Activated CD4-positive, CD25-positive, alpha-beta regulatory T cell (primary cell): Measurements from ENCODE around the gene PLRG1.

Experiments
- DNase-seq, 4 experiments: peaks; one replicate each; lab custom pipeline; 2025; lab: John Stamatoyannopoulos, UW

PLRG1 gene

GRCh38 chr4:154573190-154573870 lies 23.1 kb upstream of the PLRG1 start:
- DNase-seq: no peak

- no peak for DNase-seq
Observed at GRCh38 chr4:154569584-154569983, 19.4 kb upstream of the PLRG1 start.

GRCh38 chr4:154569028-154569427 lies 18.8 kb upstream of the PLRG1 start:
- no peak for DNase-seq

GRCh38 chr4:154566639-154567204 lies 16.5 kb upstream of the PLRG1 start:
- DNase-seq: no peak

GRCh38 chr4:154565704-154566103 lies 15.5 kb upstream of the PLRG1 start:
- no peak for DNase-seq

GRCh38 chr4:154564311-154564710 lies 14.1 kb upstream of the PLRG1 start:
- DNase-seq: no peak

GRCh38 chr4:154562697-154563254 lies 12.6 kb upstream of the PLRG1 start, which contains the start of gene FGB:
TSS of gene FGB (plus strand) at chr4:154563011. CDS start at chr4:154563019, 8 bp downstream.
- DNase-seq: no peak

GRCh38 chr4:154560824-154561231 lies 10.6 kb upstream of the PLRG1 start:
- no peak for DNase-seq

GRCh38 chr4:154560419-154560801 lies 10.2 kb upstream of the PLRG1 start:
- no peak for DNase-seq

GRCh38 chr4:154559494-154560418 lies 9.6 kb upstream of the PLRG1 start:
- no peak for DNase-seq

GRCh38 chr4:154559141-154559493 lies 8.9 kb upstream of the PLRG1 start:
- DNase-seq: no peak

- DNase-seq: peak; percentile 23 to 34 (median 26)
Observed at GRCh38 chr4:154551872-154552686, 1.9 kb upstream of the PLRG1 start.

- DNase-seq: no peak
Observed at GRCh38 chr4:154545689-154546088, 4.5 kb downstream of the PLRG1 start.

GRCh38 chr4:154542271-154542879 lies 7.8 kb downstream of the PLRG1 start:
- no peak for DNase-seq

- DNase-seq: no peak
Observed at GRCh38 chr4:154534296-154534695, 15.9 kb downstream of the PLRG1 start.

- DNase-seq: no peak
Observed at GRCh38 chr4:154529728-154530519, 20.3 kb downstream of the PLRG1 start.

GRCh38 chr4:154528869-154529268 lies 21.3 kb downstream of the PLRG1 start:
- no peak for DNase-seq

- DNase-seq: no peak
Observed at GRCh38 chr4:154527308-154527707, 22.9 kb downstream of the PLRG1 start.

- DNase-seq: no peak
Observed at GRCh38 chr4:154526151-154526550, 24.0 kb downstream of the PLRG1 start.

GRCh38 chr4:154521607-154522006 lies 28.6 kb downstream of the PLRG1 start:
- no peak for DNase-seq
